Peyer's patch (tissue), 4 donors: Measurements from ENCODE around the gene PLAAT5.

Experiments
- CTCF ChIP-seq, 6 experiments: fragments of 450-650 bp in 4 of 6; fragments of 200-600 bp in 2 of 6; sonication (generic) in 1 of 6; IDR thresholded peaks; one replicate each; pipeline ENCODE4 v1.5.1; 2017 to 2019; ENCODE audit warnings: antibody characterized with exemption in 6 of 6, mild to moderate bottlenecking in 3 of 6, moderate library complexity in 1 of 6
- POLR2A ChIP-seq, 2 donors: fragments of 450-650 bp; IDR thresholded peaks; one replicate each; pipeline ENCODE4 v1.5.1; 2017; ENCODE audit warnings: antibody characterized with exemption in 2 of 2, mild to moderate bottlenecking in 2 of 2, moderate library complexity in 2 of 2

GRCh38 chr11:63534076-63534475 lies 43.1 kb upstream of the PLAAT5 start:
- no peak for TF ChIP-seq CTCF (IDR thresholded peaks at IDR 0.05)
- TF ChIP-seq POLR2A (IDR thresholded peaks at IDR 0.05) = no peak
